Measurements from ENCODE around the gene PSMB8.

DNA sequence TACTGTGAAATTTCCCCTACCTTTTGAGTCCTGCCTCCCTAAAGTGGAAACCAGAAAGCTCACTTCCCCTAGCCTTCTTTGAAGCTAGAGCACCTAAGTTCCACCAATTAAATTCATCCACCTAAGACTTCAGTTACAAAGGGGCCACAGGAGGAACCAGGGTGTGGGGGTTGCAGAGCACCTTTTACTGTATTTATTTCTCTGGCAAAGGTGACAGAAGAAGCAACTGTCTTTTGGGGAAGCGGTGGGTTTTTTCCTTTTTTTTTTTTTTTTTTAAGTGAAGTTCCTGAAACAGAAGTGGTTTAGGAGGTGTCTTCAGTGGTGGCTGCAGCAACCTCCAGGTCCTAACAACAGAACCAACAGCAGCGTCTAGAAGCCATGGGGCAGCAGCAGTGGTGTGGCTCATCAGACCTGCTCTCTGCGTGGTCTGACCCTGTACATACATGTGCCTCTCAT is 23.2 kb upstream of the PSMB8 start:
- TF ChIP-seq EZH2phosphoT487 (IDR thresholded peaks at IDR 0.05; ENCODE audit: borderline replicate concordance, low read length) (no peak), CTCF (conservative IDR thresholded peaks at IDR 0.05; ENCODE audit: low read depth, low read length) (no peak)
